Measurements from ENCODE around the gene MT1B. TPM values are rescaled to one million over a fixed set of nuclear protein-coding genes. Genes with fewer than 3 reads are reported as not detected.
A peak's percentile ranks its signal among the peaks of the same experiment; 100 is the strongest.

Gene MT1B
- total RNA-seq, 2 experiments from 2014 or later: not detected

DNA sequence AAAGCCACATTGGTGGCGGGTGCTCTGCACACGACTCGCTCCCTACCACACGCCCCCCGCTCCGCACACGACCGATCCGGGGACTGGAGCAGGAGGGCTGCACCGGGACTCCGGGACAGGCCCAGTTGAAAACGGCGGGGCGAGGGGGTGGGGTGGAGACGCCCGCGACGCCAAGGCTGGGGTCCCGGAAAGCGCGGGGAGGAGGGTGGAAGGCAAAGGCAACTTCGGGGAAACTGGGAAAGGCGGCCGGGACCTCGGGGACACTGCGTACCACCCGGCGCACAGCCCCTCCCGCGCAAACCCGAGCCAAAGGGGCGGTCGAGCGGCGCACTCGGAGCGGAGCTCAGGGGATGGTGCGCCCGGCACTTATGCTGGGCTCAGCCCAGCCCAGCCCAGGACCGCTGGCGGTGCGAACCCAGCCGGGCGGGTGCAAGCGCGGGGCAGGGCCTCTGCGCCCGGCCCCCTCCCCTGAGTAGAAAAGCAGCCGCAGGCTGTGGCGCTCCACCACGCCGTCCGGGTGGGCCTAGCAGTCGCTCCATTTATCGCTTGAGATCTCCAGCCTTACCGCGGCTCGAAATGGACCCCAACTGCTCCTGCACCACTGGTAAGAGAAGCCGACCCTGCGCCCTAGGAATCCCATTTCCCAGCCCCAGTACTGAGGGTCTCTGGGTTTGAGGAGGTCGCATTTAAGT, 19.4 kb upstream of the MT1B start, which contains the start of gene MT1M:
MT1M (plus strand) TSS at position 504 of the 692 bp plus-strand sequence; CDS start at position 577, 73 bp downstream.
- peaks cover 60% of the 10 kb centered on the region for H3K27me3 Mint-ChIP-seq (ENCODE audit: low read depth)
- peak within 1 kb of the TSS; percentile 59 for H3K4me3 Mint-ChIP-seq
- intact Hi-C loops (cut with micrococcal nuclease): no loop called here

DNA sequence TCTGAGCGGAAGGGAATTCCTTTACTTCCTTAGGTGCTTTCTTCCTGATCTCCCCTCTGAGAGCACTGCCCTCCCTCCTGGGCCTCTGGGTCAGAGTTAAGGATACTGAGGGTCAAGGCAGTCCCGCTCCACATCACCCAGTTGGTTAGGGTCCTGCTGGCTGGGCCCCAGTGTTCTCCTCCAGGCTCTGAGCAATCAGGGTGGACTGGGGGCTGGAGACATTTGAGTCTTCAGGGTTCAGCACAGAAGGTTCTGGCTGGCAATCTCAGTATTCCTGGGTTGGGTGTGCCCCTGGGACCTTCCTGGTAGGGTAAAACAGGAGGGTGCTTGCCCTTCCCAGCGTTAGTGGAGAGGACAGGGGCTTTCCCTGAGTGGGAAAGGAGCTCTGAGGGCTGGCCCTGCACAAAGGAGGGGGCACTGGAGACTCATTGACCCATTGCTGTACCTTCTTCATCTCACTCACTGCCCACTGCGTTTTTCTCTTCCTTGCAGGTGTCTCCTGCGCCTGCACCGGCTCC, 18.8 kb upstream of the MT1B start:
- H3K9me3 Mint-ChIP-seq: no peaks in the 10 kb centered on the region
- peaks cover 66% of the 10 kb centered on the region for H3K27me3 Mint-ChIP-seq (ENCODE audit: low read depth)
- peak overlapping the region; percentile 33 for H3K4me3 Mint-ChIP-seq
- no peak for DNase-seq
- H3K36me3 Mint-ChIP-seq (ENCODE audit: low read depth): no peaks in the 10 kb centered on the region
- H3K27ac Mint-ChIP-seq: no peak overlapping the region
- H3K4me1 Mint-ChIP-seq (ENCODE audit: low read depth): peaks cover 27% of the 10 kb centered on the region
- CTCF ChIA-PET: interaction anchor here (0.9 kb wide), 1 partner anchor 29 kb away, joined by 3 read pairs; no protein-coding TSS in a partner anchor
- intact Hi-C loops (cut with micrococcal nuclease): no loop called here

More for the DNA sequence above, 19.4 kb upstream of the MT1B start, which contains the start of gene MT1M:
- CTCF ChIA-PET: no interaction called here
- no peak for DNase-seq
- Mint-ChIP-seq H3K9me3 (no peaks in the 10 kb centered on the region), H3K4me1 (ENCODE audit: low read depth) (peaks cover 24% of the 10 kb centered on the region), H3K36me3 (ENCODE audit: low read depth) (no peaks in the 10 kb centered on the region), H3K27ac (no peak within 1 kb of the TSS)

DNA sequence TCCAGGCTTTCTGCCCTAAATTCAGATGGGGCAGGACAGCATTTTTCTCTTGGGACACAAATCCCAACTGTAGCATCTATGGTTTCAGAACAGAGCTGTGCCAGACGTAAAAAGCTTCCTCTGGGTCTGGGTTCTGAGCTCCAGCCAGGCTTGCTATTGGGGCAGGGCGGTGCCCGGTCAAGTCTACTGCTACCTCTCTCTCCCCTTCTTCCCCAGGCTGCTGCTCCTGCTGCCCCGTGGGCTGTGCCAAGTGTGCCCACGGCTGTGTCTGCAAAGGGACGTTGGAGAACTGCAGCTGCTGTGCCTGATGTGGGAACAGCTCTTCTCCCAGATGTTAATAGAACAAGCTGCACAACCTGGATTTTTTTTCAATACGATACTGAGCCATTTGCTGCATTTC, 18.2 kb upstream of the MT1B start:
- Mint-ChIP-seq H3K4me3 (no peak overlapping the region), H3K9me3 (no peaks in the 10 kb centered on the region), H3K4me1 (ENCODE audit: low read depth) (peaks cover 30% of the 10 kb centered on the region), H3K36me3 (ENCODE audit: low read depth) (no peaks in the 10 kb centered on the region), H3K27me3 (ENCODE audit: low read depth) (peaks cover 70% of the 10 kb centered on the region), H3K27ac (no peak overlapping the region)
- DNase-seq: no peak
- CTCF ChIA-PET: interaction anchor here (0.9 kb wide), 1 partner anchor 29 kb away, joined by 3 read pairs; no protein-coding TSS in a partner anchor
- intact Hi-C loops (cut with micrococcal nuclease): no loop called here

DNA sequence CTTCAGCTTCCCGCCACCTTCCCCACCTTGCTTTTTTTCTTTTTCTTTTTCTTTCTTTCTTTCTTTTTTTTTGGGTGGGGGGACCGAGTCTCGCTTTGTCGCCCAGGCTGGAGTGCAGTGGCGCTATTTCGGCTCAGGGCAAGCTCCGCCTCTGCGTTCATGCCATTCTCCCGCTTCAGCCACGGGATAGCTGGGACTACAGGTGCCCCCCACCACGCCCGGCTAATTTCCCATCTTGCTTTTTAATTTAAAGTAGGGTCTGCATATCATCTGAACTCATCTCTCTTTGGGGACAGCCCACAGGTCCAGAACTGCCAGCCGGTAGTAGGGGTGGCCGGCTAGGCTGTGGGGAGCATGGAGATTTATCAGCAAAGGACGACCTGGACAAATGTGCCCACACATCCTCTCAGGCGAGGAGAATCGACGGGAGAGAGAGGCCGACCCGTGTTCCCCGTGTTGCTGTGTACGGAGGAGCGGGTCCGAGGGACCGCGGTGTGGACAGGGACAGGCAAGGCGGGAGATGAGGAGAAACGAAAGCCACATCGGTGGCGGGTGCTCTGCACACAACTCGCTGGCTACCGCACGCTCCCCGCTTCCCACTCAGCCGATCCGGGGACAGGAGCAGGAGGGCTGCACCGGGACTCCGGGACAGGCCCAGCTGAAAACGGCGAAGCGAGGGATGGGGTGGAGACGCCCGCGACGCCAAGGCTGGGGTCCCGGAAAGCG, 16.8 kb upstream of the MT1B start:
- DNase-seq: no peak
- Mint-ChIP-seq H3K27me3 (ENCODE audit: low read depth) (peaks cover 83% of the 10 kb centered on the region), H3K4me1 (ENCODE audit: low read depth) (peaks cover 32% of the 10 kb centered on the region), H3K4me3 (peak overlapping the region; percentile 58), H3K9me3 (no peaks in the 10 kb centered on the region), H3K36me3 (ENCODE audit: low read depth) (no peaks in the 10 kb centered on the region), H3K27ac (no peak overlapping the region)
- CTCF ChIA-PET: interaction anchor here (0.6 kb wide), 1 partner anchor 34 kb away, joined by 3 read pairs; no protein-coding TSS in a partner anchor
- intact Hi-C loops (cut with micrococcal nuclease): no loop called here

DNA sequence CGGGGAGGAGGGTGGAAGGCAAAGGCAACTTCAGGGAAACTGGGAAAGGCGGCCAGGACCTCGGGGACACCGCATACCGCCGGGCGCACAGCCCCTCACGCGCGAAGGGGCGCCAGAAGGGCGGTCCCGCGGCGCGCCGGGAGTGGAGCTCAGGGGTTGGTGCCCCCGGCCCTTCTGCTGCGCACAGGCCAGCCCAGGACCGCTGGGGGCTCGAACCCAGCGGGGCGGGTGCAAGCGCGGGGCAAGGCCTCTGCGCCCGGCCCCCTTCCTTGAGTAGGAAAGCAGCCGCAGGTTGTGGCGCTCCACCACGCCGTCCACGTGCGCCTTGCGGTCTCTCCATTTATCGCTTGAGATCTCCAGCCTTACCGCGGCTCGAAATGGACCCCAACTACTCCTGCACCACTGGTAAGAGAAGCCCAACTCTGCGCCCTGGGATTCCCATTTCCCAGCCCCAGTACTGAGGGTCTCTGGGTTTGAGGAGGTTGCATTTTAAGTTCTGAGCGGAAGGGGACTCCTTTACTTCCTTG, 16.2 kb upstream of the MT1B start:
- H3K4me1 Mint-ChIP-seq (ENCODE audit: low read depth): peaks cover 32% of the 10 kb centered on the region
- no peaks in the 10 kb centered on the region for H3K36me3 Mint-ChIP-seq (ENCODE audit: low read depth)
- DNase-seq: peak; percentile 31
- CTCF ChIA-PET: interaction anchor here (1.2 kb wide), 1 partner anchor 73 kb away, joined by 3 read pairs; no protein-coding TSS in a partner anchor
- intact Hi-C loops (cut with micrococcal nuclease): no loop called here
- H3K4me3 Mint-ChIP-seq: peak overlapping the region; percentile 58
- no peaks in the 10 kb centered on the region for H3K9me3 Mint-ChIP-seq
- H3K27me3 Mint-ChIP-seq (ENCODE audit: low read depth): peaks cover 86% of the 10 kb centered on the region
- no peak overlapping the region for H3K27ac Mint-ChIP-seq

DNA sequence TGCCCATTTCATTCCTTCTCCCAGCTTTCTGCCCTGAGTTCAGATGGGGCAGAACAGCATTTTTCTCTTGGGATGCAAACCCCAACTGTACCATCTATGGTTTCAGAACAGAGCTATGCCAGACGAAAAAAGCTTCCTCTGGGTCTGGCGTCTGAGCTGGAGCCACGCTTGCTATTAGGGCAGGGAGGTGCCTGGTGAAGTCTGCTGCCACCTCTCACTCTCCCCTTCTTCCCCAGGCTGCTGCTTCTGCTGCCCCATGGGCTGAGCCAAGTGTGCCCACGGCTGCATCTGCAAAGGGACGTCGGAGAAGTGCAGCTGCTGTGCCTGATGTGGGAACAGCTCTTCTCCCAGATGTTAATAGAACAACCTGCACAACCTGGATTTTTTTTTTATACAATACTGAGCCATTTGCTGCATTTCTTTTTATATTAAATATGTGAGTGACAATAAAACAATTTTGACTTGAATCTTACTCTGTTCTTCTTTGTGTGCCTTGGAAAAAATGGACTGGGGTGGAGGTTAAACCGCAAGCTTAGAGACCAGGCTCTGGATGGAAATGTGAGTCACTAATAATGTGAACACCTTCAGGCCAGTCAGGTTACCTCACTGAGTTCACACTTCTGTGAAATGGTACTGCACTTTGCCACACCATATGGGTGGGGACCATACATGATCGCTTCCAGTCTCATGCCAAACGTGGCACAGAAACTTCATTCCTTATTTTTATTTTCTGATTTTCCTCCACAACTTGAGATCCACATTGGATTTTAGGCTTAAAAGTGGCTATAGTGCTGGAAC, 14.9 kb upstream of the MT1B start:
- H3K36me3 Mint-ChIP-seq (ENCODE audit: low read depth): no peaks in the 10 kb centered on the region
- H3K27me3 Mint-ChIP-seq (ENCODE audit: low read depth): peaks cover 84% of the 10 kb centered on the region
- no peak for DNase-seq
- peaks cover 30% of the 10 kb centered on the region for H3K4me1 Mint-ChIP-seq (ENCODE audit: low read depth)
- intact Hi-C loops (cut with micrococcal nuclease): no loop called here
- CTCF ChIA-PET: interaction anchor here (0.6 to 1.2 kb wide), 4 partner anchors 27 to 857 kb away, joined by 3 to 5 read pairs (median 3); no protein-coding TSS in a partner anchor
- H3K27ac Mint-ChIP-seq: no peak overlapping the region
- no peaks in the 10 kb centered on the region for H3K9me3 Mint-ChIP-seq
- H3K4me3 Mint-ChIP-seq: no peak overlapping the region

DNA sequence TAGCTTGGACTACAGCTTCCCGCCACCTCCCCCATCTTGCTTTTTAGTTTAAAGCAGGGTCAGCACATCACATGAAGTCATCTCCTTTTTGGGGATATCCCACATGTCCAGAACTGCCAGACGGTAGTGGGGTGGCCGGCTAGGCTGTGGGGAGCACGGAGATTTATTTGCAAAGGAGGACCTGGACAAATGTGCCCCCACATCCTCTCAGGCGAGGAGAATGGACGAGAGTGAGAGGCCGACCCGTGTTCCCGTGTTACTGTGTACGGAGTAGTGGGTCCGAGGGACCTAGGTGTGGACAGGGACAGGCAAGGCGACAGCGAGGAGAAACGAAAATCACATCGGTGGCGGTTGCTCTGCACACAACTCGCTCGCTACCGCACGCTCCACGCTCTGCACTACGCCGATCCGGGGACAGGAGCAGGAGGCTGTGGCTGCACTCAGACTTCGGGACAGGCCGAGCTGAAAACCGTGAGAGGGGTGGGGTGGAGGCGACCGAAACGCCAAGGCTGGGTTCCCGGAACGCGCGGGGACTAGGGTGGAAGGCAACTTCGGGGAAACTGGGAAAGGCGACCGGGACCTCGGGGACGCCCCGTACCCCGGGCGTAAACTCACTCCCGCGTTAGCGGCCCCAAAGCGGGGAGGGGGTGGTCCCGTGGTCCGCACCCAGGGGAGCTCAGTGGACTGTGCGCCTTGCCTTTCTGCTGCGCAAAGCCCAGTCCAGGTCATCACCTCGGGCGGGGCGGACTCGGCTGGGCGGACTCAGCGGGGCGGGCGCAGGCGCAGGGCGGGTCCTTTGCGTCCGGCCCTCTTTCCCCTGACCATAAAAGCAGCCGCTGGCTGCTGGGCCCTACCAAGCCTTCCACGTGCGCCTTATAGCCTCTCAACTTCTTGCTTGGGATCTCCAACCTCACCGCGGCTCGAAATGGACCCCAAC, 13.6 kb upstream of the MT1B start, which contains the start of gene MT1A:
MT1A (plus strand) TSS at position 853 of the 937 bp plus-strand sequence; CDS start at position 926, 73 bp downstream.
- H3K27ac Mint-ChIP-seq: no peak within 1 kb of the TSS
- H3K36me3 Mint-ChIP-seq (ENCODE audit: low read depth): no peaks in the 10 kb centered on the region
- peaks cover 79% of the 10 kb centered on the region for H3K27me3 Mint-ChIP-seq (ENCODE audit: low read depth)
- intact Hi-C loops (cut with micrococcal nuclease): no loop called here
- peak; percentile 35 for DNase-seq
- CTCF ChIA-PET: no interaction called here
- H3K4me3 Mint-ChIP-seq: peak within 1 kb of the TSS; percentile 58
- H3K4me1 Mint-ChIP-seq (ENCODE audit: low read depth): peaks cover 29% of the 10 kb centered on the region
- H3K9me3 Mint-ChIP-seq: no peaks in the 10 kb centered on the region

DNA sequence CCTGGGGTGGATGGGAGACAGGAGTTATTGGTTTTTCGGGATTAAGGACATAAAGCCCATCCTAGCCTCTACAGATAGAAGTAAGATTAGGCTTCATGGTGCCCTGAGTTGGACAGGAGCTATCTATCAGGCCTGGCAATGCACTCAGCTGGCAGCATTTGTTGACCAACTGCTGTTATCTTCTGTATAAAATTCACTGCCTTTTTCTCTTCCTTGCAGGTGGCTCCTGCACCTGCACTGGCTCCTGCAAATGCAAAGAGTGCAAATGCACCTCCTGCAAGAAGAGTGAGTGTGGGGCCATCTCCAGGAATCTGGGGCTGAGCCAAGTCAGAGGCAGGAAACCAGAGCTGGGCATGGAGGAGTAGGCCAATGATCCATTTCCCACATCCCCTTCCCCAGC, 12.6 kb upstream of the MT1B start:
- H3K9me3 Mint-ChIP-seq: no peaks in the 10 kb centered on the region
- no peak overlapping the region for H3K4me3 Mint-ChIP-seq
- DNase-seq: no peak
- no peak overlapping the region for H3K27ac Mint-ChIP-seq
- H3K4me1 Mint-ChIP-seq (ENCODE audit: low read depth): peaks cover 37% of the 10 kb centered on the region
- H3K36me3 Mint-ChIP-seq (ENCODE audit: low read depth): no peaks in the 10 kb centered on the region
- CTCF ChIA-PET: interaction anchor here (1.1 kb wide), 1 partner anchor 38 kb away, joined by 4 read pairs; no protein-coding TSS in a partner anchor
- intact Hi-C loops (cut with micrococcal nuclease): no loop called here
- peaks cover 70% of the 10 kb centered on the region for H3K27me3 Mint-ChIP-seq (ENCODE audit: low read depth)

DNA sequence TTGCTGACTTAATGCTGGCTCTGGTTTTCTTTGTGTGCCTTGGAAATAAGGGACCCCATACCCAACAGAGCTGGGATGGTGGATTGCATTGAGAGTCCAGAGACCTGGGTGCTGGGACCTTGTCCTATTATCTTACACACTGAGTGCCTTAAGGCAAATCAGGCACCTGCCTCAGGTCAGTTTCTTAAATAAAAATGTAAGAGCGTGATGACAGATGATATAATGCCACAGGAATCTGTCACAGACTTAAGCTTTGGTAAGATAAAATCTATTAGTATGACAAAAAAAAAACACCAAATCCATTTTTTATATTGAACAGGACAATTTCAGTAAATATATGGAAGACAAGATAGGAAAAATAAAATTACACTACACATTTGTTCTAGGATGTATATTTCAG, 11.6 kb upstream of the MT1B start:
- H3K9me3 Mint-ChIP-seq: no peaks in the 10 kb centered on the region
- DNase-seq: no peak
- peaks cover 37% of the 10 kb centered on the region for H3K4me1 Mint-ChIP-seq (ENCODE audit: low read depth)
- H3K36me3 Mint-ChIP-seq (ENCODE audit: low read depth): no peaks in the 10 kb centered on the region
- H3K4me3 Mint-ChIP-seq: no peak overlapping the region
- H3K27ac Mint-ChIP-seq: no peak overlapping the region
- intact Hi-C loops (cut with micrococcal nuclease): no loop called here
- H3K27me3 Mint-ChIP-seq (ENCODE audit: low read depth): peaks cover 60% of the 10 kb centered on the region
- CTCF ChIA-PET: interaction anchor here (1.1 kb wide), 1 partner anchor 39 kb away, joined by 4 read pairs; no protein-coding TSS in a partner anchor

DNA sequence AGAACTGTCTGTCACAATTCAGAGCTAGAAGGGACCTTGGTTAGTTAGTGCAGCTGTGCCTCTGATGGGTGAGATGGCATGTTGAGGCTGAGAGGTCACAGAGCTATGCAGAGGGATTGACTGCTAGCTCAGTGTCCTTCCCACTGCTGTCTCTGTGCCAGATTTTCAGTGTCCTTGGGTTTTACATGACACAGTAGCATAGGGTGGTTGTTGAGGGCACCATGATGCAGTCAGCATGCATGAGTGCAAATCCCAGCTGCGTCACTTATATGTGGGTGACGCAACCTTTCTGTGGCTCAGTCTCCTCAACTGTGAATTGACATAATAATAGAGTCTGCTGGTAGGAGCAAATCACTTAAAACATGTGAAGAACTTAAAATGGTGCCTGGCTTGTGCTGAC, 10.5 kb upstream of the MT1B start:
- peaks cover 30% of the 10 kb centered on the region for H3K4me1 Mint-ChIP-seq (ENCODE audit: low read depth)
- no peak overlapping the region for H3K4me3 Mint-ChIP-seq
- no peak overlapping the region for H3K27ac Mint-ChIP-seq
- CTCF ChIA-PET: no interaction called here
- no peaks in the 10 kb centered on the region for H3K36me3 Mint-ChIP-seq (ENCODE audit: low read depth)
- no peak for DNase-seq
- peaks cover 53% of the 10 kb centered on the region for H3K27me3 Mint-ChIP-seq (ENCODE audit: low read depth)
- no peaks in the 10 kb centered on the region for H3K9me3 Mint-ChIP-seq
- intact Hi-C loops (cut with micrococcal nuclease): no loop called here

Data from activated naive CD4-positive, alpha-beta T cell treated with anti-CD3 and anti-CD28 coated beads for 36 hours (primary cell).